ENCODE results near the gene GSDMA.
A peak's percentile ranks its signal among the peaks of the same experiment; 100 is the strongest.

The GSDMA gene

DNA sequence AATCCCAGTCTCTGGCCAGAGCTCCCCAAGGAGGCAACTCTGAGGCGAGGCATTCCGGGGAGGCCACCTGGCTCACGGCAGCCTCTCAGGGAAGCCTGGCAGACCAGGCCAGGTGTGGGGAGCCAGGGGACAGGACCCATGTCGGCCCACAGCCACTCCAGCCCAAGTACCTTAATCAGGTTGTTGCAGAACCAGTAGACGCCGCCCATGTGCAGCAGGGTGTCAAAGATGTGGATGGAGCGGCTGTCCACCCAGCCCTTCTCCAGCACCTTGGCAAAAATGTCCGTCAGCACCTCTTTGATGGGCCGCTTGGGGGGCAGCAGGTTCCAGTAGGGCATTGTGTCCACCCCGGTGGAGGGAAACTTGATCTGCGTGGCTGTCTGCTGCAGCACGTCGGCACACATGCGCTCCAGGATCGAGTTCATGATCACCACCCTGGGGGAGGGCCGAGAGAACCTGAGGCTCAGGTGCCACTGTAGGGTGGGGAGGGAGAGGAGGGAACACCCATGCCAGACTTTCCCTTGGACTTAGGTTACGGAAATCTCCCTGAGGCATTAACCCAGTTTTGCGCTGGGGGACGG lies 60.2 kb downstream of the GSDMA start:
- DNase-seq (ENCODE audit: low read depth): no peak

DNA sequence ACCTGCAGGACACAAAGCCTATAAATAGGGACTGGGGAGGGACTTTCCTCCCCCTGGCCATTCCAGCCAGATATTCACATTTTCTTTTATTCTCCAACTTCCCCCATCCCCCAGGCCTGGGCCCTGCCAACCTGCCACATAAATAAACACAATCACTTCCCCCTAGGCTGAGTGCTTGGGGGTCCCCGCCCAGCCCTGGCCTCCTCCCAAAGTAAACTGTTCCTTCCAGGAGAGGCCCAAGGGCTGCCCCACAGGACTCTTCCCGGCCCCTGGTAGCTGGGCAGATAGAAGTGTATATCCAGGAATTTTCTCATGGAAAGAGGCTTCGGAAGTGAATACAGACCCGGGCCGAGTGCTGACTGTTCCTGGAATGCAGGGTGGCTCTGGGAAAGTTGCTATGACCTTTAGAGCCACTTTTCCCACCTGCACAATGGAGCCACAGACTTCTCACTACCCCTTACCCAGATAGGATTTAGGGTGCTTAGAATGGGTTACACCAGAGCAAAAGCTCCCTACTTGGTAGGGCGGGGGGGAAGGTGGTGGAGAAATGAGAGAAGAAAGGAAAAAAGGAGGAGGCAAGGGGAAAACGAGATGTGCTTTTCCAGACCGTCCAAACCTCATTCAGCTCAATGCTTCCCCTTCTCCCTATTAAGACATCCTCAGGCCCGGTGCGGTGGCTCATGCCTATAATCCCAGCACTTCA lies 60.9 kb downstream of the GSDMA start:
- DNase-seq (ENCODE audit: low read depth): no peak

GRCh38 chr17:40024901-40025300 lies 62.1 kb downstream of the GSDMA start:
- DNase-seq (ENCODE audit: low read depth): no peak

DNA sequence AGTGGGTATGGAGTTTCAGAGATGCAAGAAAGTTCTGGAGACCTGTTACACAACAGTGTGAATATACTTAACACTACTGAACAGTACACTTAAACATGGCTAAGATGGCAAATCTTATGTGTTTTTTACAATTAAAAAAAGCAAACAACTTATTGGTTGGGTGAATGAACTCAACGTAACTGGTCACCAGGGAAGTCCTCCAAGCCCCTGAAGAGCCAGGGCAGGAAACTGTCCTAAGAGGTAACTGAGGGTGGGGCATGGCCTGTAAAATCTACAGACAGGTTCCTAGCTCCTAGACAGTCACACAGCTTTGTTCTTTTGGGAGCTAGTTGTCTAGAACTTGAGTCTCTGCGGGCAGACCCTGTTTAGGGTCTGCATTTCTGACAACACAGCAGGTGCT lies 62.8 kb downstream of the GSDMA start:
- DNase-seq (ENCODE audit: low read depth): no peak

GRCh38 chr17:40025991-40026815 lies 63.4 kb downstream of the GSDMA start:
- DNase-seq (ENCODE audit: low read depth): no peak

DNA sequence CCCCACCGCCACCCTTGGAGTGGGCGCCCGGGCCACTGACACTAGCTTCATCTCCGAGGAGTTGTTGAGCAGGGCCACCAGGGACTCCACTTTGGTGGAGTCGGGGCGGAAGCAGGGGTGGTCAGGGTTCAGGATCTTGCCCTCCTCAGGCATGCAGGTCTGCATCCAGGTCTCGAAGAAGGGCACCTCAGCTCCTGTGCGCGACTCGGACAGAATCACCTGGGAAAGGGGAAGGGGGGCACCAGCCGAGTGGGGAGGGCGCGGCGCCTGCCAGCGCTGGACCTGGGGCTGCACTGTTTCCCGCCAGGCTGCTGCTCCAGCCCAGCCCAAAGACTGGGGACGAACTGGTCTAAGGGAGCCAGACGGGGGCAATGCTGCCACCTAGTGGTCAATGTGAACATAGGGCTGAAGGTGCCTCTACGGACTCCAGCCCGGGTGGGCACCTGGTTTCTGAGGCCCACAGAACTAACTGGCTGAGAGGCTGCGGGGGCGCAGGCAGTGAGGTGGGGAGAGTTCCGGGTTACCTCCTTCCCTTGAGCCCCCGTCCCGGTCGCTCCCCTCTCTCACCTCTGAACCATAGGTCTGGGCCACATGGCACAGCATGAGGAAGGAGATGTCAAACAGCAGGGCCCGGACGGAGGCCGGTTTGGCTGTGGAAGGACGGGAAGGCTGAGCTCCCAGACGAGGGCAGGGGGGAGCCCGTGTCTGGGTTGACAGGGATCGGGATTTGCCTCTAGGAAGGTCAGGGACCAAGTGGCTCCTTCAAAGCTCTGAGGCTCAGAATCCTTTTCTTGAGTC lies 64.2 kb downstream of the GSDMA start:
- DNase-seq (ENCODE audit: low read depth): peak; percentile 61
